GM12878 (cell line): Measurements from ENCODE around the gene IL19. TPM values are rescaled to one million over a fixed set of nuclear protein-coding genes. Genes with fewer than 3 reads are reported as not detected.

Experiments
- ATAC-seq: fragments of 200-7000 bp; cut with Tn5 transposase; 3 replicates; pipeline ENCODE4 v1.9.1; 2020; ENCODE audit warnings: mild to moderate bottlenecking, moderate library complexity
- BruUV-seq: library from RNA; stranded (reverse); fragments of 400-500 nt; replicated peaks from 2 replicates; lab custom pipeline; 2021; lab: Mats Ljungman, UMichigan
- CTCF ChIA-PET: fragments of 300-600 bp; sonication (Branson Sonifier 250); formaldehyde crosslinking; extraction: SDS; loops from one replicate; lab custom pipeline; 2021; ENCODE audit warnings: inconsistent platforms; lab: Yijun Ruan, JAX
- POLR2A ChIA-PET: fragments of 350-600 bp; formaldehyde crosslinking; extraction: SDS; loops from one replicate; lab custom pipeline; 2021; ENCODE audit warnings: inconsistent platforms; lab: Charles Lee
- RAD21 ChIA-PET: fragments of 300-600 bp; sonication (Branson Sonifier 250); formaldehyde crosslinking; loops from one replicate; lab custom pipeline; 2023; ENCODE audit warnings: antibody characterized with exemption; ENCODE audit not compliant: unreplicated experiment; lab: Charles Lee
- SMC1A ChIA-PET: fragments of 300-600 bp; sonication (Branson Sonifier 250); formaldehyde crosslinking; loops from one replicate; lab custom pipeline; 2023; ENCODE audit not compliant: unreplicated experiment, uncharacterized antibody; lab: Charles Lee
- DNase-seq: peaks from one replicate; pipeline ENCODE4 v3.0.0-alpha.2; 2011; ENCODE audit warnings: low read depth, low spot score
- FAIRE-seq: peaks from 3 replicates; lab custom pipeline; 2011; peaks lifted over from hg19 to GRCh38; lab: Jason Lieb, UNC
- H2AFZ ChIP-seq: 2 replicates; pipeline ENCODE4 v1.6.0; 2011; ENCODE audit warnings: low read depth, low read length, control low read depth; ENCODE audit not compliant: control insufficient read depth
- H3K27ac ChIP-seq: 2 replicates; pipeline ENCODE4 v1.5.1; 2011; ENCODE audit warnings: control low read depth; ENCODE audit not compliant: control insufficient read depth, insufficient read depth
- H3K27me3 ChIP-seq, 2 experiments: replicated peaks in 1 of 2; 2 replicates each; pipeline versions ENCODE4 v1.6.0 to v1.6.1; 2011; ENCODE audit warnings: low read length in 1 of 2; ENCODE audit not compliant: control insufficient read depth in 2 of 2, insufficient read depth in 2 of 2
- H3K36me3 ChIP-seq, 2 experiments: 2 replicates each; pipeline ENCODE4 v1.5.1; 2011; ENCODE audit warnings: low read length in 1 of 2; ENCODE audit not compliant: control insufficient read depth in 2 of 2, insufficient read depth in 2 of 2
- H3K4me1 ChIP-seq: 2 replicates; pipeline ENCODE4 v1.6.1; 2011; ENCODE audit warnings: mild to moderate bottlenecking, low read length, moderate library complexity, mixed read lengths; ENCODE audit not compliant: control insufficient read depth, insufficient read depth
- H3K4me2 ChIP-seq: 2 replicates; pipeline ENCODE4 v1.6.0; 2011; ENCODE audit warnings: control low read depth; ENCODE audit not compliant: control insufficient read depth, insufficient read depth
- H3K4me3 ChIP-seq: fragments of 200-600 bp; sonication (generic); 2 replicates; pipeline ENCODE4 v1.5.1; 2016
- H3K79me2 ChIP-seq: 2 replicates; pipeline ENCODE4 v1.6.0; 2011; ENCODE audit warnings: low read length; ENCODE audit not compliant: control insufficient read depth, insufficient read depth
- H3K9ac ChIP-seq: 2 replicates; pipeline ENCODE4 v1.8.0; 2011; ENCODE audit warnings: low read length, control low read depth, mixed read lengths; ENCODE audit not compliant: control insufficient read depth, insufficient read depth
- H3K9me3 ChIP-seq: replicated peaks from 3 replicates; pipeline ENCODE4 v1.5.1; 2011; ENCODE audit warnings: mild to moderate bottlenecking, low read length; ENCODE audit not compliant: control insufficient read depth, insufficient read depth
- H4K20me1 ChIP-seq: 2 replicates; pipeline ENCODE4 v1.6.0; 2011; ENCODE audit not compliant: control insufficient read depth, insufficient read depth
- BACH1 ChIP-seq: fragments of 450-650 bp; IDR thresholded peaks from 2 replicates; pipeline ENCODE4 v1.6.1; 2017; ENCODE audit warnings: mild to moderate bottlenecking, borderline replicate concordance
- BMI1 ChIP-seq: fragments of 450-650 bp; IDR thresholded peaks from 2 replicates; pipeline ENCODE4 v1.6.1; 2016; ENCODE audit warnings: mild to moderate bottlenecking, moderate library complexity, borderline replicate concordance
- CBX5 ChIP-seq: sonication (generic); IDR thresholded peaks from 2 replicates; pipeline ENCODE4 v1.6.1; 2016; ENCODE audit warnings: low read depth, moderate library complexity, mild to moderate bottlenecking, inconsistent platforms
- CREM ChIP-seq: IDR thresholded peaks from 2 replicates; pipeline ENCODE4 v1.6.1; 2014; ENCODE audit warnings: antibody characterized with exemption, low read depth
- MYB ChIP-seq: fragments of 150-350 bp; IDR thresholded peaks from 2 replicates; pipeline ENCODE4 v1.6.1; 2014; ENCODE audit warnings: mild to moderate bottlenecking, low read depth, low read length, borderline replicate concordance
- PML ChIP-seq: IDR thresholded peaks from 2 replicates; pipeline ENCODE4 v1.6.1; 2012; ENCODE audit warnings: low read length, inconsistent platforms
- RAD51 ChIP-seq: fragments of 450-650 bp; IDR thresholded peaks from 2 replicates; pipeline ENCODE4 v1.6.1; 2016; ENCODE audit warnings: moderate library complexity, mild to moderate bottlenecking, inconsistent platforms
- RBBP5 ChIP-seq: fragments of 200-600 bp; sonication (generic); conservative IDR thresholded peaks from 2 replicates; pipeline ENCODE4 v1.6.1; 2016
- RCOR1 ChIP-seq: conservative IDR thresholded peaks from 2 replicates; pipeline ENCODE4 v1.6.1; 2012; ENCODE audit warnings: low read depth, low read length, improper control_type of control experiment
- REST ChIP-seq: IDR thresholded peaks from 2 replicates; pipeline ENCODE4 v1.6.1; 2012; ENCODE audit warnings: mild to moderate bottlenecking, low read depth, low read length
- RFX5 ChIP-seq: IDR thresholded peaks from 2 replicates; pipeline ENCODE4 v1.6.1; 2011; ENCODE audit warnings: low read depth, low read length, improper control_type of control experiment
- SIN3A ChIP-seq: IDR thresholded peaks from 2 replicates; pipeline ENCODE4 v1.6.1; 2012; ENCODE audit warnings: low read depth, low read length, improper control_type of control experiment
- SMC3 ChIP-seq: IDR thresholded peaks from 2 replicates; pipeline ENCODE4 v1.6.1; 2011; ENCODE audit warnings: low read length, improper control_type of control experiment, borderline replicate concordance
- SREBF1 ChIP-seq: IDR thresholded peaks from 2 replicates; pipeline ENCODE4 v1.6.1; 2012; ENCODE audit warnings: mild to moderate bottlenecking, low read length
- WGBS: methylation state at CpG from one replicate; pipeline ENCODE4 v1.1.6; 2016; ENCODE audit warnings: low lambda C conversion rate; ENCODE audit not compliant: insufficient replicate concordance, insufficient coverage; ENCODE audit errors: missing lambda C conversion rate; 5-methylcytosine and 5-hydroxymethylcytosine counted together
- in situ Hi-C: fragments of 300-500 bp; cut with MboI; formaldehyde crosslinking; loops from 9 replicates; pipeline ENCODE4 v1.14.3; 2018; ENCODE audit warnings: mixed read lengths
- intact Hi-C: fragments of 100-400 bp; cut with micrococcal nuclease; formaldehyde crosslinking; loops from one replicate; pipeline ENCODE4 v1.14.2; 2022; ENCODE audit not compliant: unreplicated experiment
- polyA plus RNA-seq, 11 experiments: library from polyadenylated mRNA; depleted of rRNA in 4 of 11; unstranded in 6 of 11; stranded (reverse) in 5 of 11; fragments of >200 nt; fragmentation: Nextera tagmentation in 4 of 11; fragmentation: Illumina TruSeq in 1 of 11; extraction: Ambion mirVana in 4 of 11; extraction: Trizol in 1 of 11; gene quantifications; 1 replicate in 1 of 11; 2 replicates in 10 of 11; pipeline versions ENCODE4 v1.2.1 to v1.2.3, GENCODE V29; 2011 to 2016; ENCODE audit warnings: inconsistent platforms in 2 of 11, missing spikeins in 2 of 11, low read depth in 1 of 11
- total RNA-seq, 4 experiments: library from RNA; depleted of rRNA in 3 of 4; stranded (reverse); fragments of >200 nt in 3 of 4; fragmentation: Illumina TruSeq in 1 of 4; extraction: Trizol in 1 of 4; gene quantifications; 2 replicates each; pipeline versions ENCODE4 v1.2.1 to v1.2.3, GENCODE V29; 2013 to 2021
- TF ChIP-seq, protein P1 (sequence below): IDR thresholded peaks from 2 replicates; pipeline ENCODE4 v1.6.1; 2011; ENCODE audit warnings: borderline replicate concordance, low read depth, mild to moderate bottlenecking, moderate library complexity, low read length; ENCODE audit not compliant: insufficient read depth, poor library complexity, severe bottlenecking
- TF ChIP-seq, protein P2 (sequence below): IDR thresholded peaks from 2 replicates; pipeline ENCODE4 v1.6.1; 2011; ENCODE audit warnings: borderline replicate concordance, low read depth, mild to moderate bottlenecking, moderate library complexity, mixed read lengths, low read length; ENCODE audit not compliant: insufficient read depth; ENCODE audit errors: extremely low read length
- TF ChIP-seq, protein P3 (sequence below): fragments of 450-650 bp; formaldehyde crosslinking; IDR thresholded peaks from 2 replicates; pipeline ENCODE4 v1.5.0; 2022; ENCODE audit warnings: mild to moderate bottlenecking, missing genetic modification characterization

IL19 gene
- total and polyA plus RNA-seq, 10 of the 15 experiments (the other 5 are each of a cell fraction or from before 2014, with no cell fraction given), result 0.10 to 0.73 (median 0.28) TPM; not detected in 6

DNA sequence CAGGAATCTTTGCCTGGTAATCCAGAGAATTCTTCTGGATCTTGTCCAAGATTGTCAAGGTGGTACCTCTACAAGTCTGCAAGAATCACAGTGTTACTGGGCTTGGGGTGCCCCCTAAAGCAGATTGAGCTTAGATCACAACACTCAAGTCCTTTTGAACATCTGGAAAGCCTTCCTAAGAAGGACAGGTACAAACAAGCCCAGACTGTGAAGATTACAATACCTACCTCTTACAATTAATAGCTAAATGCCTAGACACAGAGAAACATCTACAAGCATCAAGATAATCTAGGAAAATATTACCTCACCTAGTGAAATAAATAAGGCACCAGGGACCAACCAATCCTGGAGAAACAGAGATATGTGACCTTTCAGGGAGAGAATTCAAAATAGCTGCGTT, 77.4 kb downstream of the IL19 start:
- H3K79me2 ChIP-seq, result no peaks in the 10 kb centered on the region
- ATAC-seq (no peak), DNase-seq (no peak), FAIRE-seq (no peak)
- no peaks in the 10 kb centered on the region for H4K20me1 ChIP-seq
- H2AFZ ChIP-seq, result no peak overlapping the region
- TF ChIP-seq BMI1, result no peak
- TF ChIP-seq MYB, result no peak
- TF ChIP-seq SIN3A, result no peak
- TF ChIP-seq SMC3, result no peak
- no peak for TF ChIP-seq CBX5
- TF ChIP-seq CREM, result no peak
- TF ChIP-seq, protein P1, sequence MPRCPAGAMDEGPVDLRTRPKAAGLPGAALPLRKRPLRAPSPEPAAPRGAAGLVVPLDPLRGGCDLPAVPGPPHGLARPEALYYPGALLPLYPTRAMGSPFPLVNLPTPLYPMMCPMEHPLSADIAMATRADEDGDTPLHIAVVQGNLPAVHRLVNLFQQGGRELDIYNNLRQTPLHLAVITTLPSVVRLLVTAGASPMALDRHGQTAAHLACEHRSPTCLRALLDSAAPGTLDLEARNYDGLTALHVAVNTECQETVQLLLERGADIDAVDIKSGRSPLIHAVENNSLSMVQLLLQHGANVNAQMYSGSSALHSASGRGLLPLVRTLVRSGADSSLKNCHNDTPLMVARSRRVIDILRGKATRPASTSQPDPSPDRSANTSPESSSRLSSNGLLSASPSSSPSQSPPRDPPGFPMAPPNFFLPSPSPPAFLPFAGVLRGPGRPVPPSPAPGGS, result no peak
- no peak for TF ChIP-seq RBBP5
- TF ChIP-seq RFX5, result no peak
- no peak for TF ChIP-seq PML
- TF ChIP-seq BACH1, result no peak
- TF ChIP-seq, protein P2, sequence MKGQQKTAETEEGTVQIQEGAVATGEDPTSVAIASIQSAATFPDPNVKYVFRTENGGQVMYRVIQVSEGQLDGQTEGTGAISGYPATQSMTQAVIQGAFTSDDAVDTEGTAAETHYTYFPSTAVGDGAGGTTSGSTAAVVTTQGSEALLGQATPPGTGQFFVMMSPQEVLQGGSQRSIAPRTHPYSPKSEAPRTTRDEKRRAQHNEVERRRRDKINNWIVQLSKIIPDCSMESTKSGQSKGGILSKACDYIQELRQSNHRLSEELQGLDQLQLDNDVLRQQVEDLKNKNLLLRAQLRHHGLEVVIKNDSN, result no peak
- TF ChIP-seq SREBF1, result no peak
- no peak for TF ChIP-seq RAD51
- TF ChIP-seq, protein P3, sequence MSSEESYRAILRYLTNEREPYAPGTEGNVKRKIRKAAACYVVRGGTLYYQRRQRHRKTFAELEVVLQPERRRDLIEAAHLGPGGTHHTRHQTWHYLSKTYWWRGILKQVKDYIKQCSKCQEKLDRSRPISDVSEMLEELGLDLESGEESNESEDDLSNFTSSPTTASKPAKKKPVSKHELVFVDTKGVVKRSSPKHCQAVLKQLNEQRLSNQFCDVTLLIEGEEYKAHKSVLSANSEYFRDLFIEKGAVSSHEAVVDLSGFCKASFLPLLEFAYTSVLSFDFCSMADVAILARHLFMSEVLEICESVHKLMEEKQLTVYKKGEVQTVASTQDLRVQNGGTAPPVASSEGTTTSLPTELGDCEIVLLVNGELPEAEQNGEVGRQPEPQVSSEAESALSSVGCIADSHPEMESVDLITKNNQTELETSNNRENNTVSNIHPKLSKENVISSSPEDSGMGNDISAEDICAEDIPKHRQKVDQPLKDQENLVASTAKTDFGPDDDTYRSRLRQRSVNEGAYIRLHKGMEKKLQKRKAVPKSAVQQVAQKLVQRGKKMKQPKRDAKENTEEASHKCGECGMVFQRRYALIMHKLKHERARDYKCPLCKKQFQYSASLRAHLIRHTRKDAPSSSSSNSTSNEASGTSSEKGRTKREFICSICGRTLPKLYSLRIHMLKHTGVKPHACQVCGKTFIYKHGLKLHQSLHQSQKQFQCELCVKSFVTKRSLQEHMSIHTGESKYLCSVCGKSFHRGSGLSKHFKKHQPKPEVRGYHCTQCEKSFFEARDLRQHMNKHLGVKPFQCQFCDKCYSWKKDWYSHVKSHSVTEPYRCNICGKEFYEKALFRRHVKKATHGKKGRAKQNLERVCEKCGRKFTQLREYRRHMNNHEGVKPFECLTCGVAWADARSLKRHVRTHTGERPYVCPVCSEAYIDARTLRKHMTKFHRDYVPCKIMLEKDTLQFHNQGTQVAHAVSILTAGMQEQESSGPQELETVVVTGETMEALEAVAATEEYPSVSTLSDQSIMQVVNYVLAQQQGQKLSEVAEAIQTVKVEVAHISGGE, result no peak
- no peak for TF ChIP-seq REST
- TF ChIP-seq RCOR1, result no peak
- no peaks in the 10 kb centered on the region for H3K4me1 ChIP-seq
- RAD21 ChIA-PET, result no interaction called here
- BruUV-seq, result no TSS peak
- H3K27ac ChIP-seq, result no peak overlapping the region
- WGBS, result 58% methylated on average over 1 of the region's 1 CpG
- no peak overlapping the region for H3K9ac ChIP-seq
- no peaks in the 10 kb centered on the region for H3K36me3 ChIP-seq
- intact Hi-C loops (no loop called here), in situ Hi-C loops (no loop called here)
- H3K4me3 ChIP-seq, result no peak overlapping the region
- no peaks in the 10 kb centered on the region; the same call in 2 of the 3 replicates for H3K9me3 ChIP-seq
- POLR2A ChIA-PET, result no interaction called here
- CTCF ChIA-PET, result interaction anchor here (0.9 to 3.9 kb wide), 5 partner anchors 38 to 184 kb away, joined by 3 to 13 read pairs (median 5); no protein-coding TSS in a partner anchor
- SMC1A ChIA-PET, result interaction anchor here (0.9 to 2.3 kb wide), 4 partner anchors 12 to 86 kb away, joined by 4 to 7 read pairs (median 4); no protein-coding TSS in a partner anchor
- H3K4me2 ChIP-seq, result no peak overlapping the region
- H3K27me3 ChIP-seq, result no peaks in the 10 kb centered on the region
